Putamen (tissue), 1 donor: ENCODE results near the gene SAMD14.
A peak's percentile ranks its signal among the peaks of the same experiment; 100 is the strongest.

ENCODE experiments used
- DNase-seq: peaks from one replicate; pipeline ENCODE4 v3.0.0-alpha.2; 2016; ENCODE audit warnings: low spot score

The SAMD14 gene

DNA sequence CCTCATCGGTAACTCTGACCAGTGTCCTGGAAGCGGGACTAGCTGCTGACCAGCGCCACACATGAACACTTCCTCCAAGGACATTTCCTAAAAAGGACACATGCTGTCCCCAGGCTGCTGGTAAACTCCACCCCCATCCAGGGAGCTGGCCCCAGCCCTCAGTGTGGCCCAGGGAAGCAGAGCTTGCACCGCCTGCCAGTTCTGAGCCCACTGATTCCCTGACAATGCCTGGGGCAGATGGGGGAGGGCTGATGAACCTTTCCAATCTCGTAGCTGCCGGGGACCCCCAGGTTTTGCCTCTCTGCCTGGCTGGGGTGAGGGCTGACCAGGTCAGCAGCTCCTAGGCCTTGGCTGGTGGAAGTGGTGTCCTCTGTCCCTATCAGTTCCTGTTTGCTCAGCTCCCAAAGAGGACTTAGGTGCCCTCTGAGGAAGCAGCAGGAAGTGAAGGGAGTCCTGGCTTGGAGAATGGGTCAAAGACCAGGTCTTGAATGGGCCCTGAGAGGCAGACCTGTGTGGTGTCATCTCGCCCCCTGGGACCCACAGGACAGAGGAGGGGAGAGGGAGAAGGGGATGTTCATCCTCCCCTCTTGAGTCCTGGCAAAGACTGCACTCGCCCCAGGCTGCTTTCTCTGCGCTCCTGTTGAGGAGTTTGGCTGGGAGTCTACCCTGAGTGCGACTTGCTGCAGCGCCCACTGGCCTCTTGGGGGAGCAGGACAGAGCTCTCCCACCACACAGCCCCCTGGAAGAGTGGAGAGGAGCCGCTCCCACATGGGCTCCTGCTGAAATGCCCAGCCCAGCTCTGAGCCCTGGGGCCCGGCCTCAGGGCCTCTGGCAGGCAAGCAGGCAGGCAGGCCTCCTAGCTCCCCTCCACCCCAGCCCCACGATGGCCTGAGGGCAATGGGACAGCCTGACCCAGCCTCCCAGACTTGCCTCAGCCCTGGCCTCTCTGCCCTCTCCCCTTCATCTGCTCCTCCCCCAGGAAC lies 18.0 kb downstream of the SAMD14 start:
- DNase-seq = no peak

DNA sequence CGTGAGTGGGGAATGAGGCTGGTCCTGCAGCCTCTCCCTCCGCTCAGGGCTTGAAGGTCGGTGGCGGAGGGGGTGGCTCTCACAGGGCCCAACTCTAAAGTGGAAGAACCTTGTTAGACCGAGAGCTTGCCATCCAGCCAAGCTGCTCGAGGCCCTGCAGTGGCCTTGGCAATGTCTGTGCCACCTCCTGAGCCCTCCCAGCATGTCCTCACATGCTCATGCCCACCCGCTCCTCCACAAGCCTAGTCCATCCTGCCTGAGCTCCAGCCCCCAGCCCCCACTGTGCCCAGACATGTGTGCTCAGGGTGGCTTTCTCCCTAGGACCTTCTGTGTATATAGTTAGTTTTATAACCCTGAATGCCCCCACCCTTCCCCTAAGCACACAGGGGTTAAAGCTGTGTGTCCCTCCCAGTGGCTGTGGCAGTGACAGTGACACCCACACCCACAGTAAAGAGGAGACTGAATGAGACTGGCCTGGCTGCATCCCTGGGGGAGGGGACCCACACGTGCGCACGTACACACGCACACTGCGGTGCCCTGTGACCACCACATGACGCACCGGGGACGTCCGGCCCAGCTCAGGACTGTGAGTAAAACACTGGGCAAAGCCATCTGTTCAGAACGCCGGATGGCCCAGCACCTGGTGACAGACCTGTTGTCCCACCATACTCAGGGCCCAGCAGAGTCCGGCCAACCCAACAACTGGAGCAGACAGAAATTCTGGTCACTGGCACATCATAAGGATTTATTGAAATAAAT lies 19.2 kb downstream of the SAMD14 start:
- no peak for DNase-seq

DNA sequence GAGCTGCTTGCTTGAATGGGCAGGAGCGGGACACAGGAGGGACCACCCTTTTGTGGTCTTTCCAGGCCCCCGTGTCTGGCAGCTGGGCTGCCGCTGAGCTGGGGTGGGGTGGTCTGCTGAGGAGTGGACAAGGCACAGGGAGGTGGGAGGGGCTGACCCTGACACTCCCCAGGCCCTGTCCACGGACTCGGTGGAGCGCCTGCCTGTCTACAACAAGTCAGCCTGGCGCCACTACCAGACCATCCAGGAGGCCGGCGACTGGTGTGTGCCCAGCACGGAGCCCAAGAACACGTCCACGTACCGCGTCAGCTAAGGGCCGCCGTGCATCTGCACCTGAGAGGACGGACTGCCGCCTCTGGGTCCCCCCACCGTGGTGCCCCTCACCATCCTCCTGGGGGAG lies 20.2 kb downstream of the SAMD14 start:
- DNase-seq = no peak

DNA sequence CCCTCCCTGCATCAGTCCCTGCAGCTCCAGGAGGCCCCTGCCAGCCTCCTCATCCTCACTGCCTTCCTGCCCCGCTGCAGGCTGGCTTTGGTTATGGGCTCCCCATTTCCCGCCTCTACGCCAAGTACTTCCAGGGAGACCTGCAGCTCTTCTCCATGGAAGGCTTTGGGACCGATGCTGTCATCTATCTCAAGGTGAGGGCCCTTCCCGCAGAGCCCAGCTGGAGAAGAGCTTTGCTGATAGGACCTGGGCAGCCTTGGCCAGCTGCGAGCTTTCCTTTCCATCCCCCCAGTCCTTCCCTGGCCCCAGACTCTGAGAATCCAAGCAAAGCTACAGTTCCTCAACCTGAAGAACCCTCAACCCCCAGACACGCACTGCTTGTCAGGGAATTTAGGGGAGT lies 20.8 kb downstream of the SAMD14 start:
- DNase-seq = no peak

DNA sequence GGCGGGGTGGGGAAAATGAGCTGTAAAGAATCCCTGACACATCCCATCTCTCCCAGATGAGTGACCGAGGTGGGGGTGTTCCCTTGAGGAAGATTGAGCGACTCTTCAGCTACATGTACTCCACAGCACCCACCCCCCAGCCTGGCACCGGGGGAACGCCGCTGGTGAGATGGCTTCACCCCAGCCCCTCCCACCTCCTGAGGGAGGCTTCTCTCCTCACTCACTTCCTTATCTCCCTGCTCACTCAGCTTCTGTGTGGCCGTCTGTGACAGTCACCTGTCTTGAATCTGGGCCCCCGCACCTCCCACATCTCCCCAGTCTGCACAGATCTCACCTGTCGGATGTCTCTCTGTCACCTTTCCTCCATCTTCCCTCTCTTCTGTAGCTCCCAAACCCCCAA lies 21.4 kb downstream of the SAMD14 start:
- peak; percentile 58 for DNase-seq

DNA sequence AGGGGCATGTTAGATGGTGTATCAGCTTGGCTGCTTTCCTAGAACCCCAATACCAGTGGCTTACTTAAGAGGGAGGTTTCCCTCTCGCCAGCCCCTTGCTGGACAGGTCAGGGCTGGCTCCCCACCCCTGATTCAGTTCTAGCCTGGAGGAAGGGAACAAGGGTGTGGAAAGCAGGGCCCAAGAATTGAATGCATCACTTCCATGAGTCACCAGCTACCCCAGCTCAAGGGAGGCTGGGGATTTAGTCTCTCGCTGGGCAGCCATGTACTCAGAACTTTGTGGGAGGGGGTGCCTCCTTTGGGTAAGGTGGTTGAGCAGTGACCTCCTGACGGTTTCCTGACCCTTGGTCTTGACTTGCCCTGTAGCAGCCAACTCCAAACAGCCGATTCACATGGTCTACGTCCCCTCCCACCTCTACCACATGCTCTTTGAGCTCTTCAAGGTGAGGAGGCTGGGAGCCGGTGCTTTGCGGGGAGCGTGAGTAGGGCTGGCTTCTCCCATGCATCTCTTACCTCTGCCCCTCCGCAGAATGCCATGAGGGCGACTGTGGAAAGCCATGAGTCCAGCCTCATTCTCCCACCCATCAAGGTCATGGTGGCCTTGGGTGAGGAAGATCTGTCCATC lies 22.1 kb downstream of the SAMD14 start:
- no peak for DNase-seq

DNA sequence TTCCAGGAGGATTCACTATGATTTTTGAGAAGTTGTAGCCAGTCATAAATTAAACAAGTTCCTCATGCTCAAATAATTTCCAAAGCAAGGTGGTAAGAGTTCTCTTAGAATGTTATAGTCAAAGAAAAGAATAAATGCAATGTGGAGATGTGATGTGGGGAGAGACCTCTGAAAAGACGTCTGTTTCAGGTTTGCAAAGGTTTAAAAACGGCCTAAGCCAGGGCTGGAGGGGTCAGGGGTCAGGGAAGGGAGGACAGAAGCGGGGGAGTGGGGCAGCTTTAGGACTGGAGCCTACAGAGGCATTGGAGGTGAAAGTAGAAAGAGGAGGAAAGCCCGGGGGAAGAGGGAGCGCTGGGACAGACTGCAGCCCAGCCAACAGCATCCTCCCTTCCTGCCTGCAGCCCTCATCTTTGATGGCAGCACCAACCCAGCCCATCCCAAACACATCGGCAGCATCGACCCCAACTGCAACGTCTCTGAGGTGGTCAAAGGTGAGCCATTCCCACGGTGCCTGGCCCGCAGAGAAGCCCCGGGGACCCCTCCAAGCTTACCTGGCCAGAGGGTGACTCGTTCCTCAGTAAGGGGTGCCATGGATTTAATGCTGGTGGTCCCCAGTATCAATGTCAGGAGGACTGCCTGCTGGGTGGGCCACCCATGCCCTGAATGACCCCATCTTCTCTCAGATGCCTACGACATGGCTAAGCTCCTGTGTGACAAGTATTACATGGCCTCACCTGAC lies 23.4 kb downstream of the SAMD14 start:
- DNase-seq = no peak

DNA sequence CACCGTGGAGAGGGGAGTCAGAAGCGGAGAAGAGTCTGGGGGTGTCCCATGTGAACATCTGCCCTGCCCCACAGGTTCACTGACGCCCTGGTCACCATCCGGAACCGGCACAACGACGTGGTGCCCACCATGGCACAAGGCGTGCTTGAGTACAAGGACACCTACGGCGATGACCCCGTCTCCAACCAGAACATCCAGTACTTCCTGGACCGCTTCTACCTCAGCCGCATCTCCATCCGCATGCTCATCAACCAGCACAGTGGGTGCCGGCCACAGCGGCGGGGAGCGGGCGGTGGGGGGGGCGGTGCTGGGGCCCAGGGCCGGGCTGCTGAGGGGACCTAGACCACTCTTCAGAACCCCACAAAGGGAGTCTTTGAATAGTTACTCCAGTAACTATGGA lies 24.1 kb downstream of the SAMD14 start:
- DNase-seq = no peak

DNA sequence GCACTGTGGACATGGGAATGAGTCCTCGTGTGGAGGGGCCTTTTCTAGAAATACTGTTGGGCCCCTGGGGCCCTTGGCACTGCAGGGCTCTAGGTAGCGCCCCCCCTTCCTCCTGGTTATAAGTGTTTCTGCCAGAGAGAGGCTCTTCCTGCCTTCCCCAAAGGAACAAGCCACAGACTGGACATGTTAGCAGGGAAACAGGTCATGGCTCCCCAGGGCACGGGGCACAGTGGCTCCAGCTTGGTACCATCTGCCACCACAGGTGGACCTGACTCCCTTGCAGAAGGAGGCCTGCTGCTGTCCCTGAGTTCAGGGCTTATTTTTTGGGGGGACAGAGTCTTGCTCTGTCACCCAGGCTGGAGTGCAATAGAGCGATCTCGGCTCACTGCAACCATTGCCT lies 26.0 kb downstream of the SAMD14 start:
- DNase-seq = no peak

DNA sequence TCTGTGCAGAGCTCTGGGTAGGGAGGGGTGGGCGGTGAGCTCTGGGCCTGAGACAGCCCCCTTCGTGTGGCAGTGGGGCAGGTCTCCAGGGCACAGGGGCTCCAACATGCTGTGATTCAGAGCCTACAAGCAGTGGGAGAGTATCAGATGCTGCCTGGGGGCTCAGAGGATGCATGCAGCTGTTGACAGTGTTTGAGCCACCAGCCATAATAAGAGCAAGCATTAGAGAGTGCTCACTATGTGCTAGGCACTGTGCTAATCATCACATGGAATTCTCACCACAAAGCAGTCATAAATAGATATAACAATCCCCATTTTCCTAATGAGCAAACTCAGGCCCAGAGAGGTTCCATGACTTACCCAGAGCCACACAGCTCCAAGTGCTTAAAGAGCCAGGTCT lies 26.7 kb downstream of the SAMD14 start:
- DNase-seq = no peak

DNA sequence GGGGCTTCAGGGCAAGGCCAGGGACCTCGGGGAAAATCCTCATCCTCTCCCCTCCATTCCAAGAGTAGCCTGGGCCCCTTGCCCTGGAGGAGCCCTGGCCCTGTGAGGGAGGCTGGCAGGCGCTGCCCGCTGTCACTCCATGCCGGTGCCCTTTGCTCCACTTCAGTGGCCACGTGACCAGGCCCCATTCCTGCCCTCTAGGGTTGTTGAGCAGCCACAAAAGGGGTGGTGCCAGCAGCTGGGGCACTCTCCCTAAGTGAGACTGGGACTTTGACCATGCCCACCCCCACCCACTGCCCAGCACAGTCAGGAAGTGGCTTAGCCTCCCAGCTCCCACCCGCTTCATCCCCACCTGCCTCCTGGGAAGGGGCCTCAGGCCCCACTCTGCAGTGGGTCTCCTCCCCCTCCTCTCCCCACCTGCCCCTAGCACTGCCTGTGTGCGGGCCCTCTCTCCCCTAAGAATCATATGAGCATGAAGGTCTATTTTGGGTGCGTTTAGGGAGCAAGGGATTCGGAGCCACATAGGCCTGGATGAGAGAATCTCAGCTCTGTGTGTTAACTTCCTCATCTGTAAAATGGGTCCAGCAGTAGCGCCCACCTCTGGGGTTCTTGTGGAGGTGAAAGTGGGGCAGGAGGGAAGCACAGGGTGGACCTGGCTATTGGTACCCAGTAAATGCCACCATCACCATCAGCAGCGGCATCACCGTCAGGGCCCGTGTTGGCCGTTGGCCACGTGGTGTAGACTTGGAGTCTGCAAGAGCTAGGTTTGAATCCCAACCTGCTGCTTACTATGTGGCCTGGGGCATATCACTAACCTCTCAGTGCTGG lies 27.6 kb downstream of the SAMD14 start:
- DNase-seq = no peak

DNA sequence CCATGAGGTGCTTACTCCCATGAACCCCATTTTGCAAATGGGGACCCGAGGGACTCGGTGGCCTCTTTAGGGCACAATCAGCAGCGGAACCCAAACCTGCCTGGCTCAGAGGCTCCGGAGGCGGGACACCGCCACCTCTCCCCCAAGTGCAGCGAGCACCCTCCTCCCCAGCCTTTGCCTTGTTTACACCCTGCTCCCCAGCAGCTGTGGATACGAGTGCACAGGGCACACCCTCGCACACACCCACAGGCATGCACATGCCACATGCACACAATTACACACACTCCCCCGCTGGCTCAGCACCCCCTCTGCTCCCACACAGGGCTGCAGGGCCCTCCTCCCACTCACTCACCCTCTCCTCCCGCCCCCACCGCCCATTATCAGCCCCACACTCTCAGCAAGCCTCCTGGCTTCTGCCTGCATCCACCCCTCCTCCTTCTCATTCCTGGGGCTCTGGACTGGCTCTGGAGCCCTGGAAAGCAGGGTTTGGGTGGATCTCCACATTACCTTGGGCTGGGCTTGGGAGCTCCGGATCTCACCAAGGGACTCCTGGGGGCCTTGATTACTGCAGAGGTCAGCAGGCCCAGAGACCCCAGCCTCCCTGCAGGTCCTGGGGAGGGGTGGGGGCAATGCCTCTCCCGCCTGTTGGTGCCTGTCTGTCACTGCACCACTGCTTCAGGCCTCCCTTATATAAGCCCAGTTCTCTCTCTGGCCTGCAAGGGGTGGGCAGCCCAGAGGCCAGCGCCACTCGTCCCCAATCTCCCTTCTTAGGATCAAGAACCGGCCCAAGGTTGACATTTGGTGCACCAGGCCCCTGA lies 28.4 kb downstream of the SAMD14 start:
- no peak for DNase-seq

DNA sequence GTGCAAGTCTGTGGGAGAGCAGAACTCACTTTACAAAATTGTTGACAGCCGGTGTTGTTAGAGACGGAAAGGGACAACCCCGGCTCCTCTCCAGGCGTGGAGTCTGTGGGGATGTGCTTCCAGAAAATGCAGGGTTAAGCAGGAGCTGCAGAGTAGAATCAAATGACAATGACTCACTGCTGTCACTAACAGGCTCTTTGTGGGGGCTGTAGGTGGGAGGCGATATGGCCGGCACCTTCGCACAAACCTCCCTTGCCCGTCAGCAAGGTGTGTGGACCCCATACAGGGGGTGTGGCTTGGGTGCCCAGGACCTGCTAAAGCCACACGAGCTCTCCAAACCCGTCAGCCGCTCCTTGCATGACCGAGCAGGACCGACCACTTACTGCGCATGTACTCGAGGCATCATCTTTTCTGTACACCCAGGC lies 29.0 kb downstream of the SAMD14 start:
- no peak for DNase-seq

DNA sequence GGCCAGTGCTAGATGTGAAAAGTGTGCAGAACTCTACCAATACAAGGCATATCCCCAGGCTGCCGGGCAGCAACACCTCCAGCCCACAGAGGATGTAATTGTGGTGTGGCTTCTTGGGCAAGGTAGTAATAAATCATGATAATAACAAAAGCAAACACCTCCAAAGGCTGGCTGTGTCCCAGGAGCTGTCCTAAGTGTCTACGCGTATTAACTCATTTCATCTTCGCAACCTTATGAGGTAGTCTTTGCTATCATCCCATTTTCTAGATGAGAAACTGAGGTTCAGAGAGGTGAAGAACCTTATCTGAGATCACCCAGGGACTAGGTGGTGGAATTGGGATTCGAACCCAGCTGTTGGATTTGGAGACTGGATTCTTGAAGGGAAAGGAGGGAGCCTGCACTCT lies 29.5 kb downstream of the SAMD14 start:
- no peak for DNase-seq

DNA sequence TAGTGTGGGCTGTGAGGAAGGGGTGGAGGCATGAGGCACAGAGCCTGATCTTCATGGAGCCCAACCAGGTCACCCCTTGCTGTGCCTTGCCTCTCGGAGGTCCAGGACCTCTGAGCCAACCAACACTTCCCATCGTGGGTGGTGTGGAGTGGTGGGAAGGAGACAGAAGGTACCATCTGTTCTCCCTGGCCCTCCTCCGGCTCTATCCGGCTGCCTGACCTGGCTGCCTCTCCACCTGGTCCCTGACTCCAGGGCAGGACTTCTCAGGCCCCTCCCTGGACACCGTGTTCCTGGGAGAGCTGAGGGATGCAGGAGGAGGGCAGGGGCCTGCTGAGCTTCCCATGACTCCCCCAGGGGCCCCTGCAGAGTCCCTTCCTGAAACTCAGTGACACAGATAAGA lies 31.0 kb downstream of the SAMD14 start:
- DNase-seq = no peak

DNA sequence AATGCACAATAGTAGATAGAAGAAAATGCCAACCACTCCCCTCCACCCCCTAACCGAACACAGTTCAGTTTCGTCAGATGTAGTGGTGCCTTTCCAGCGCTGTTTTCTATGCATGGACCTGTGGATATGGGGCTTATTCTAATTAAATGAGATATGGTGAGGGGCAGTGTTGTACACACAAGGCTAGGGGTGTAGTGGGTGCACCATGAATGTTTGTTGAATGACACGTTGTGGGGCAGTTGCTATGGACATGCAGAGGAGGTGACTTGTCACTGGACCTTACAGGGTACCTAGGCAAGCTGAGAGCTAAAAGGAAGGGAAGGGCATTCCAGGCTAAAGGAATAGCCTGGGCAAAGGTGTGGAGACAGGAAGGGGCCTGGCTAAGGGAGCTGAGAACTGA lies 31.4 kb downstream of the SAMD14 start:
- no peak for DNase-seq

DNA sequence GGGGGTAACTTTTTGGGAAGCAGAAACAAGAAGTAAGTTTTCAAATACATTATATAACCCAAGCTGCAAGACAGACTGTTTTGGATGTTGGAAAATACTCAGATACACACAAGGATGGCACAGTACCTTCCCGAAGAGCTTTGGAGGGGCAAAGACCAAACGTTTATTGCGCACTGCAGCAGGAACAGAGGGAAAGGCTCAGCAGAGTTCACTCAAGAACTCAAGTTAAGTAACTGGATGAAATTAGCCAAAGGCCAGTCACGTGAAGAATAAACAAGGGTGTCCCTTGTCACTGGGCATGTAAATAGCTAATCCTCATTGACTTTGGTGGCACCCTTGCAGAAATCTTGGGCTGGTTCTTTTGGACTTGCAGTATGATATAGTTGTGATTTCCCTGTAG lies 32.0 kb downstream of the SAMD14 start:
- no peak for DNase-seq

DNA sequence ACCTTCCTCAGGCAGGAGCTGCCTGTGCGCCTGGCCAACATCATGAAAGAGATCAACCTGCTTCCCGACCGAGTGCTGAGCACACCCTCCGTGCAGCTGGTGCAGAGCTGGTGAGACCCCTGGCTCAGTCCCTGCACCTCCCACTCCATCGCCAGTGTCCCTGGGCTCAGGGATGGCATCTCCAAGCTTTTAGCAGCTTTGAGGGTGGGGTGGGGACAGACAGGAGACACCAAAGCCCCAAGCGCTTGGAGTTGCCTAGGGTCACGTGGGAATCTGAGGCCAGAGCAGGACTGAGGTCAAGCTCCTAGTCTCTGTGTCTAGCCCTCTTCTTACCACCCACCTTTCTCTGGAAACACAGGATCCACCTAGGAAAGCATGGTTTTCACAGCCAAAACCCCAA lies 32.5 kb downstream of the SAMD14 start:
- DNase-seq = no peak

DNA sequence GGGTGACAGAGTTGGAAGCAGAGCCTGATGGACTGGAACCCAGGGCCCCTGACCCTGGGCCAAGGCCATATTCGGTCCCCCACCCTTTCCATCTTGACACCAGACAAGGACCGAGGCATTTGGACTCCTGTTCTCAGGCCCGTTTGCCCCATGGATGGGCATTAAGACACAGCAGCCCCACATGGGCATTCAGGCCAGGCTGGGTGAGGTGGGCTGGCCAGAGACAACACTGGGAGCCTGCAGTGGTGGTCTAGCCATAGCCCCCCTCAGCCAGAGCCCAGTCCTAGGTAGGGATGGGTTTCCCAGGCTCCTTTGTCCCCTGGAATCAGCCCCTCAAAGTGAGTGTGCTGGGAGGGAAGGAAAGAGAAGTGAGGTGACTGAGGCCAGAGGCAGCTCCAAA lies 33.2 kb downstream of the SAMD14 start:
- no peak for DNase-seq

DNA sequence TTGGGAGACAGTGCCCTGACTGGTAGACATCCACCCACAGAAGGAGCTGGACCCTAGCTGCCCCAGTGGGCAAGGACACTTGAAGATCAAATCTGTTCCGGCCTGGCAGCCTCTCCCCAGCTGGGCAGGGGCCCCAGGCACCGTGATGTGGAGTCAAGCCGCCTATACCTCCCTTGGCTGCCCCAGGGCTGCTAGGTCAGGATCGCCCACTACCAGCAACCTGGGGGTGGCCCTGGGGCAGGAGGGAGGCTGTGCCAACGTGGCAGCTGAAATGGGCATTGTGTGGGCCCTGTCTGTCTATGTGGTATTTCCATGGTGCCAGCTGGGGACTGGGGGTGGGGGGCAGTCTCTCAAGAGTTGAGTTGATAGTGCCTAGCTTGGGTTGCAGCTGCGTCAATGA lies 33.9 kb downstream of the SAMD14 start:
- DNase-seq = no peak
